WERI-Rb-1 (cell line): ENCODE measurements around the gene SPTSSB.

Experiments
- DNase-seq: peaks from one replicate; pipeline ENCODE4 v3.0.0-alpha.2; 2020
- H3K27ac ChIP-seq: fragments of 250-450 bp; sonication (Bioruptor Pico); 2 replicates; pipeline ENCODE4 v1.5.1; 2020; ENCODE audit warnings: mild to moderate bottlenecking, moderate library complexity
- H3K27me3 ChIP-seq: fragments of 250-450 bp; sonication (Bioruptor Pico); 2 replicates; pipeline ENCODE4 v1.5.1; 2021; ENCODE audit warnings: mild to moderate bottlenecking, low read depth, moderate library complexity; ENCODE audit not compliant: insufficient read depth, severe bottlenecking
- H3K36me3 ChIP-seq: fragments of 250-450 bp; sonication (Bioruptor Pico); 2 replicates; pipeline ENCODE4 v1.5.1; 2020; ENCODE audit warnings: mild to moderate bottlenecking, moderate library complexity
- H3K4me3 ChIP-seq: 2 replicates; pipeline ENCODE4 v1.5.1; 2011; ENCODE audit warnings: low read depth, mild to moderate bottlenecking, control low read depth, low read length
- H3K9me3 ChIP-seq: fragments of 250-450 bp; sonication (Bioruptor Pico); 2 replicates; pipeline ENCODE4 v1.5.1; 2021; ENCODE audit warnings: mild to moderate bottlenecking, moderate library complexity; ENCODE audit not compliant: severe bottlenecking
- TF ChIP-seq, protein P1 (sequence below): IDR thresholded peaks from 2 replicates; pipeline ENCODE4 v1.5.1; 2011; ENCODE audit warnings: low read depth, mild to moderate bottlenecking, control low read depth, inconsistent platforms, low read length

SPTSSB gene

DNA sequence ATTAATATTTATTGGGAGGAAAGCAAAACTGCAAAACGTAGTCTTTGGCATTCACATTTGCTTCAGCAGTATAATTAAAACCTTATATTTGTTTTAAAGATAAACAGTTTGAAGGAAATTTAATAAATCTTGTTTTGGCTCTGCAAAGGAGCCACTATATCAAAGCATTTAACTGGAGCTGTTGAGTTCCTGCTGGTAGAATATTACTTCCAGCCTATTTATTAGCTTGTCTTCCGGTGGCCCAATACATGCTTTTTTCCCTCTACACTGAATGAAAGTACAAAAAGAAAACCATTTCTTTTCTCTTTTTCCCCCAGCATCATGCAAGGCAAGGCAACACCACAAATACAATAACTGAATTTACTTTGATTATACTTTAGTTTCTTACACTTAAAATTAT, 26.3 kb downstream of the SPTSSB start:
- no peaks in the 10 kb centered on the region for H3K36me3 ChIP-seq
- no peak overlapping the region for H3K27ac ChIP-seq
- no peaks in the 10 kb centered on the region for H3K27me3 ChIP-seq
- DNase-seq = no peak
- H3K9me3 ChIP-seq = no peaks in the 10 kb centered on the region
- TF ChIP-seq, protein P1, sequence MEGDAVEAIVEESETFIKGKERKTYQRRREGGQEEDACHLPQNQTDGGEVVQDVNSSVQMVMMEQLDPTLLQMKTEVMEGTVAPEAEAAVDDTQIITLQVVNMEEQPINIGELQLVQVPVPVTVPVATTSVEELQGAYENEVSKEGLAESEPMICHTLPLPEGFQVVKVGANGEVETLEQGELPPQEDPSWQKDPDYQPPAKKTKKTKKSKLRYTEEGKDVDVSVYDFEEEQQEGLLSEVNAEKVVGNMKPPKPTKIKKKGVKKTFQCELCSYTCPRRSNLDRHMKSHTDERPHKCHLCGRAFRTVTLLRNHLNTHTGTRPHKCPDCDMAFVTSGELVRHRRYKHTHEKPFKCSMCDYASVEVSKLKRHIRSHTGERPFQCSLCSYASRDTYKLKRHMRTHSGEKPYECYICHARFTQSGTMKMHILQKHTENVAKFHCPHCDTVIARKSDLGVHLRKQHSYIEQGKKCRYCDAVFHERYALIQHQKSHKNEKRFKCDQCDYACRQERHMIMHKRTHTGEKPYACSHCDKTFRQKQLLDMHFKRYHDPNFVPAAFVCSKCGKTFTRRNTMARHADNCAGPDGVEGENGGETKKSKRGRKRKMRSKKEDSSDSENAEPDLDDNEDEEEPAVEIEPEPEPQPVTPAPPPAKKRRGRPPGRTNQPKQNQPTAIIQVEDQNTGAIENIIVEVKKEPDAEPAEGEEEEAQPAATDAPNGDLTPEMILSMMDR = no peak
- H3K4me3 ChIP-seq = no peak overlapping the region

DNA sequence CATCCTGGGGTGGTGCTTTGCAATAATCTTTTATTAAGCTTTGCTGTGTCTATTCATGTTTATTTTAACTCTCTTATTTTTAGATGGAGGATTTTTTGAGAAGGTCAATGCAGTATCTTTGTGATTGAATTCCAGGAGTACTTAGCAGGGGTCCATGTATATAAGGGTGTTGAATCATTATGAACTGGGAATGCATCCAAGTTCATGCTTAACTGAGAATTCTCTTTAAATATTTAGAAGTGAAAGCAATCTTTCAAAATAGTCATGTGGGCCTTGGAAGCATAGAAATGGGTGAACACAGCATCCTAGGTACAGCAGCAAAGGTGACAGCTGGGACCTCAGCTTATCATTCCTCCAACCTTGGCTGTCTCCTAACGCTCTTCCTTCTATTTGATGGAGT, 27.3 kb downstream of the SPTSSB start:
- Histone ChIP-seq H3K36me3 (no peaks in the 10 kb centered on the region), H3K9me3 (no peaks in the 10 kb centered on the region), H3K27me3 (no peaks in the 10 kb centered on the region), H3K4me3 (no peak overlapping the region), H3K27ac (no peak overlapping the region)
- TF ChIP-seq, protein P1 = no peak
- no peak for DNase-seq

DNA sequence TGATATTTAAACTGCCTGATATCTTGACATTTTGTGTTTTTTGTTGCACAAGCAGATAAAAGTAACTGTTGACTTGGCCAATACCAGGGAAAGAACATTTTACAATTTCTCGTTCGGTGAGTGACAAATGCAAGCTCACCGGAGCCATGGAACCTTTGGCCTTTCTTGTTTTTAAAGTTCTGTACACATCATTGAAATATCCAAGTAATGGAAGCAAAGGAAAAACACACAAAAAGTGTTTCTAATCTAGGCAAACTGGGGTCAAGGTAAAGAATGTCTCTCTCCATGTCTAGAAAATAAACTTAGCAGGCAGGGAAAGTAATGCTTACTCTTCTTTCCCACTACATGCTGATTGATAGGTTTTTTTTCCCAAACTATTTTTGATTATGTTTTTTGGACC, 27.8 kb downstream of the SPTSSB start:
- H3K27ac ChIP-seq = no peak overlapping the region
- TF ChIP-seq, protein P1 = no peak
- DNase-seq = no peak
- no peak overlapping the region for H3K4me3 ChIP-seq
- H3K27me3 ChIP-seq = no peaks in the 10 kb centered on the region
- no peaks in the 10 kb centered on the region for H3K9me3 ChIP-seq
- H3K36me3 ChIP-seq = no peaks in the 10 kb centered on the region

DNA sequence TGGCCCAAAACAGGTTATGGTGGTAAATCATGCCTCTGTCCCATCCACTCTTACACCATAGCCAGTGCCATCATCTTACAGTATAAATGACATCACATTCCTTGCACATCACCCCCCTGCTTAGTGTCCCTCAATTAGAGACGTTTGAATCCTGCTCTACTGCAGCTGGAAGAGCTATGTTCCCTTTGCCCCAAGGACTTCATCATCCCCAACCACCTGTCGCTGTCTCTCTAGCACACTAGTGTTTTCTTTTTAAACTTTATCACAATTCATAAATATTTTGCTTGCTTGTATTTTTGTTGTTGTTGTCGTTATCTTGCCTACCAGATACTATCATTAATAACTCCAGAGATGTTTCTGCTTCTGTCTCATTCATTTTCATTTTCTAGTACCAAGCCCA, 28.7 kb downstream of the SPTSSB start:
- H3K4me3 ChIP-seq = no peak overlapping the region
- H3K27me3 ChIP-seq = no peaks in the 10 kb centered on the region
- no peak for DNase-seq
- TF ChIP-seq, protein P1 = no peak
- no peaks in the 10 kb centered on the region for H3K36me3 ChIP-seq
- H3K27ac ChIP-seq = no peak overlapping the region
- no peaks in the 10 kb centered on the region for H3K9me3 ChIP-seq

DNA sequence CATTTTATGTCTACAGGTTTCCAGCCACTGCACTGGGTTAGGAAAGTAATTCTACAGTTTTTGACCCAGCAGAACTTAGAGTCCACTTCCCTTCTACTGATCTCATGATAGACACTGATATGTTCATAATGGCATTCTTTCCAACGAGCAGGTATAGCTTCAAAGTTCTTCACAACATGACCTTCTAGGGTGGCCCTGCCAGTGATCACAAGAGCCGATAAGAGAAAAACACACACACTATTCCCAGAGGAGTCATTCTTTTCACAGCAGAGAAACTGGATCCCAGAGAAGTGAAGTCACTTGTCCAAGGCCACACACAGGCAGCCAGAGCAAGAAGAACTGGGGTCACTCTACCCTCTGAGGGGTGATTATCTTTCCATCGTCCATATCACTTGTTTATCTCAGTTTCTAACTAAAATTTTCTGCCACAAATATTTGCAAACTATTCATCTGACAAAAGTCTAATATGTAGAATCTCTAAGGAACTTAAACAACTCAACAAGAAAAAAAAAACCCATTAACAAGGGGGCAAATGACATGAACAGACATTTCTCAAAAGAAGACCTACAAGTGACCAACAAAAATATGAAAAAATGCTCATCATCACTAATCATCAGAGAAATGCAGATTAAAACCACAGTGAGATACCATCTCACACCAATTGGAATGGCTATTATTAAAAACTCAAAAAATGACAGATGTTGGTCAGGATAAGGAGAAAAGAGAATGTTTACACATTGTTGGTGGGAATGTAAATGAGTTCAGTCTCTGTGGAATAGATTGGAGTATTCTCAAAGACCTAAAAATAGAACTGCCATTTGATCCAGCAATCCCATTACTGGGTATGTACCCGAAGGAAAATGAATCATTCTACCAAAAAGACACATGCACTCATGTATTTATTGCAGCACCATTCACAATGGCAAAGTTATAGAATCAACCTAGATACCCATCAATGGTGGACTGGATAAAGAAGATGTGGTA, 31.5 kb downstream of the SPTSSB start:
- no peaks in the 10 kb centered on the region for H3K27me3 ChIP-seq
- no peak overlapping the region for H3K27ac ChIP-seq
- TF ChIP-seq, protein P1 = no peak
- no peak for DNase-seq
- no peaks in the 10 kb centered on the region for H3K9me3 ChIP-seq
- H3K4me3 ChIP-seq = no peak overlapping the region
- H3K36me3 ChIP-seq = no peaks in the 10 kb centered on the region
